Common myeloid progenitor, CD34-positive (primary cell): Measurements from ENCODE around the gene PLEKHA7.

ENCODE experiments used
- CTCF ChIA-PET: fragments of 350-600 bp; sonication (Branson Sonifier 250); formaldehyde crosslinking; loops from one replicate; lab custom pipeline; 2021; ENCODE audit warnings: antibody characterized with exemption; lab: Charles Lee
- POLR2A ChIA-PET: fragments of 350-600 bp; sonication (Branson Sonifier 250); formaldehyde crosslinking; loops from one replicate; lab custom pipeline; 2021; ENCODE audit warnings: antibody characterized with exemption; lab: Charles Lee
- DNase-seq, 3 donors: peaks; one replicate each; pipeline versions ENCODE4 v3.0.0 to v3.0.0-alpha.2; 2013
- H3K27ac ChIP-seq, 2 experiments: 1 replicate in 1 of 2; 2 replicates in 1 of 2; pipeline ENCODE4 v1.7.0; 2013; ENCODE audit warnings: inconsistent platforms in 2 of 2, low read length in 2 of 2, mild to moderate bottlenecking in 2 of 2, low read depth in 1 of 2, moderate library complexity in 1 of 2; ENCODE audit not compliant: severe bottlenecking in 2 of 2, insufficient read depth in 1 of 2, poor library complexity in 1 of 2
- H3K27me3 ChIP-seq, 5 experiments: replicated peaks in 2 of 5; 1 replicate in 3 of 5; 2 replicates in 2 of 5; pipeline versions ENCODE4 v1.6.1 to v1.7.0; 2013; ENCODE audit warnings: low read length in 4 of 5, mild to moderate bottlenecking in 2 of 5, moderate library complexity in 2 of 5, inconsistent platforms in 1 of 5; ENCODE audit not compliant: insufficient read depth in 5 of 5, control insufficient read depth in 4 of 5
- H3K36me3 ChIP-seq, 4 experiments: 1 replicate in 2 of 4; 2 replicates in 2 of 4; pipeline versions ENCODE4 v1.6.1 to v1.7.0; 2013; ENCODE audit warnings: low read length in 3 of 4, control low read depth in 1 of 4, mild to moderate bottlenecking in 1 of 4; ENCODE audit not compliant: control insufficient read depth in 4 of 4, insufficient read depth in 4 of 4
- H3K4me1 ChIP-seq, 4 experiments: 1 replicate in 3 of 4; 2 replicates in 1 of 4; pipeline versions ENCODE4 v1.6.1 to v1.7.1; 2013; ENCODE audit warnings: low read length in 3 of 4, mild to moderate bottlenecking in 3 of 4, control low read depth in 1 of 4, inconsistent platforms in 1 of 4, moderate library complexity in 1 of 4; ENCODE audit not compliant: control insufficient read depth in 4 of 4, insufficient read depth in 4 of 4; ENCODE audit errors: control extremely low read depth in 1 of 4
- H3K4me3 ChIP-seq, 7 experiments: 1 replicate in 4 of 7; 2 replicates in 3 of 7; pipeline versions ENCODE4 v1.5.1 to v1.7.0; 2013; ENCODE audit warnings: mild to moderate bottlenecking in 7 of 7, low read length in 6 of 7, moderate library complexity in 6 of 7, inconsistent platforms in 2 of 7, low read depth in 2 of 7, control low read depth in 1 of 7; ENCODE audit not compliant: insufficient read depth in 4 of 7, control insufficient read depth in 1 of 7; ENCODE audit errors: extremely low read depth in 1 of 7
- H3K9me3 ChIP-seq, 5 experiments: 1 replicate in 4 of 5; 2 replicates in 1 of 5; pipeline versions ENCODE4 v1.6.1 to v1.7.1; 2013; ENCODE audit warnings: low read length in 4 of 5, mild to moderate bottlenecking in 2 of 5, inconsistent platforms in 1 of 5, low read depth in 1 of 5, moderate library complexity in 1 of 5; ENCODE audit not compliant: control insufficient read depth in 4 of 5, insufficient read depth in 2 of 5; ENCODE audit errors: control extremely low read depth in 1 of 5
- WGBS: methylation state at CpG from one replicate; pipeline ENCODE4 v1.1.5; 2013; ENCODE audit not compliant: insufficient coverage; 5-methylcytosine and 5-hydroxymethylcytosine counted together

PLEKHA7 gene

DNA sequence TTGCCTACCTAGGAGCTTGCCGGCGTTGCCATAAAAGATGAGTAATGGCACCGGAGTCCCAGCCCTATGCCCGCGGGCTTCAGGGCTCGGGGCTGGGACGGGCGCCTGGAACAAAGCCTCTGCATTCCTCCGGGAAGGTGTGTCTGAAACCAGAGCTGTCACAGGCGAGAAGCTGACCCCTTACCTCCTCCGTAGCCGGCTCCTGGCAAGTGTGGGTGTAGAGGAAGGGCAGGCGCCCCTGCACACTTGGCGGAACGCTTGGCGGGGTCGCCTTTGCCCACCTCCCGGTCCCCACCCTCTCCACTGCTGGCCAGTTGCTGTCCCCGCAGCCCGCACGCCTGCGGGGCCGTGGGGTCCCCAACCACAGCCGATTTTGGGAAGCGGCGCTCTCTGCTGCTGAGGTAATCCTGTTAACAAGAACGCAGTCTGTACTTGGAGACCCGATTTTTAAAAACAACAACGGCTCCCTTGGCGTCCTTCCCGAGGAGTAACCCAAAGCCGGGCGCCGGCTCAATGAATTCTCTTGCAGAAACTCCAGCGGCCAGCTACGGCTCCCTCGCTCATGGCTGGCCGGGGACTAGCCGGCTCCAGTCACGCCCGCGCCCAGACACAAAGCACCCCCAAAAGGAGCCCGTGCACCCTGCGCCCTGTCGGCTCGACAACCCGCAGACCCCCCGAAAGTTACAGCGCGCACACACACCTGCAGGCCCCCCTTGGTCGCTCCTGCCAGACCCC lies 89.2 kb downstream of the PLEKHA7 start:
- ChIA-PET POLR2A (no interaction called here), CTCF (interaction anchor here (1.4 kb wide), 1 partner anchor 136 kb away, joined by 4 read pairs; no protein-coding TSS in a partner anchor)
- peaks cover 0 to 17% (median 14%) of the 10 kb centered on the region in 4 experiments for H3K4me1 ChIP-seq
- WGBS: 4% methylated on average over 46 of the region's 51 CpGs
- H3K36me3 ChIP-seq: no peaks in the 10 kb centered on the region
- peak overlapping the region; percentile 25 to 74 (median 45) for H3K4me3 ChIP-seq
- no peak overlapping the region for H3K27ac ChIP-seq
- H3K27me3 ChIP-seq: peaks cover 2 to 53% (median 37%) of the 10 kb centered on the region in 5 experiments
- no peaks in the 10 kb centered on the region for H3K9me3 ChIP-seq
- peak in 2 of 3 donors; percentile 31 to 41 for DNase-seq

DNA sequence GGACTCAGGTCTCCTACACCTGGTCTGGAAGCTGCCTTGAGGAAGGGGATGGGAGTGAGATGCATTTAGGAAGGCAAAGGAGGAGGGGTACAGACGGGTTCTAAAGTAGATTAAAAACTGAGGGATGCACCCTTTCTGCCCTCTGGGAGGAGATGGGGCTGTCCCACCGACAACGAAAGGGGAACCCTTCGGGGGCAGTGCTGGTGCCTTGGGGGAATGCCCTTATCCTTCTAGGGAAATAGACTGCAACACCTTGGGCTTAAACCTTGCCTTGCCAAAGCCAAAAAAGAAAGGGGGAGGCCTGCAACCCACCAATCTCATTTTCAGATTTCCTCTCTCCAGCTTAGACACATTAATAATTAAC lies 89.8 kb downstream of the PLEKHA7 start:
- CTCF ChIA-PET: interaction anchor here (1.4 kb wide), 1 partner anchor 136 kb away, joined by 4 read pairs; no protein-coding TSS in a partner anchor
- Histone ChIP-seq H3K27ac (no peak overlapping the region), H3K27me3 (peaks cover 2 to 53% (median 37%) of the 10 kb centered on the region in 5 experiments), H3K9me3 (no peaks in the 10 kb centered on the region), H3K36me3 (no peaks in the 10 kb centered on the region), H3K4me3 (peak overlapping the region in 1 of 7 experiments; percentile 74), H3K4me1 (peaks cover 0 to 17% (median 14%) of the 10 kb centered on the region in 4 experiments)
- POLR2A ChIA-PET: no interaction called here
- DNase-seq: no peak
- WGBS: 70% methylated on average over 4 of the region's 4 CpGs

DNA sequence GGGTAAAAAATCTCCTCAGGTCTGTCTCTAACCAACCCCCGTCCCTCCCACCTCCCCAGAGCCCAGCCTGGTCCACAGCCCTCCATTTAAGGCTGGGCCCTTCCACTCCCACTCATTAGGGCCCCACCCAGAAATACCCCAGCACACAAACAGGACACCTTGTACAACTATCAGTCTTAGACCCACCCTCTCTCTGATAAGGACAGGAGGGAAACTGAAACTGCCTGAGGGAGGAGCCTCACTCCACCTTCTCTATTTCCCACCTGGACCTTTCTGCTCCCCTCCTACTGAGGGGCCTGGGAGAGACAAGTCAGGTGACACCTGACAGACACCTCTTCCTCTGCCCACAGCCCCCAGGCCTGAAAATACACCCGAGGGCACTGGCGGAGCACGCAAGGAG lies 90.2 kb downstream of the PLEKHA7 start:
- H3K27ac ChIP-seq: no peak overlapping the region
- CTCF ChIA-PET: no interaction called here

DNA sequence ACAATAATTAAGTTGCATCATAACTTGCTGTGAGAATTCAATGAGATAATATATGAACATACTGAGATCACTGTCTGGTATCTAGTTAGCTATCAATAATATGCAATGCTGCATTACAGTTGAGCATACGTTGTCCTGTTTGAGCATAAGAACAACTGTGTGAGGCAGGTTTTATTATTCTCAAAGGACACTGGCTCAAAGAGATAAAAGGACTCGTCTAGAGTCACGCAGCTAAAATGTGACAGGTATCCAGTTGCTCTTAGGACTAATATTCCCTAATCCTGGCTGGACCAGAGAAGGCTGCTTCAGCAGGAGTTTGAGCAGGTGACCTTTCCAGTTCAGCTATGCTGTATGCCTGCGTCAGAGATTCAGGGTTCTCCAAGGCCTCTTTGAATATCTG lies 92.5 kb downstream of the PLEKHA7 start:
- H3K36me3 ChIP-seq: no peaks in the 10 kb centered on the region
- WGBS: 97% methylated on average over 3 of the region's 4 CpGs
- no peak overlapping the region for H3K27ac ChIP-seq
- POLR2A ChIA-PET: interaction anchor here (0.6 kb wide), 1 partner anchor 26 kb away, joined by 5 read pairs; no protein-coding TSS in a partner anchor
- CTCF ChIA-PET: interaction anchor here (1.1 to 2.1 kb wide), 4 partner anchors 9 to 20 kb away, joined by 3 to 6 read pairs (median 4); no protein-coding TSS in a partner anchor
- H3K4me3 ChIP-seq: no peak overlapping the region
- H3K27me3 ChIP-seq: peaks cover 0 to 42% (median 26%) of the 10 kb centered on the region in 5 experiments
- peaks cover 0 to 19% (median 17%) of the 10 kb centered on the region in 4 experiments for H3K4me1 ChIP-seq
- no peak for DNase-seq
- no peaks in the 10 kb centered on the region for H3K9me3 ChIP-seq

More for the DNA sequence above, 90.2 kb downstream of the PLEKHA7 start:
- Histone ChIP-seq H3K27me3 (peaks cover 2 to 53% (median 35%) of the 10 kb centered on the region in 5 experiments), H3K4me1 (peaks cover 0 to 17% (median 14%) of the 10 kb centered on the region in 4 experiments), H3K4me3 (no peak overlapping the region), H3K36me3 (no peaks in the 10 kb centered on the region), H3K9me3 (no peaks in the 10 kb centered on the region)
- no peak for DNase-seq
- 88% methylated on average over 4 of the region's 4 CpGs for WGBS
- POLR2A ChIA-PET: no interaction called here

DNA sequence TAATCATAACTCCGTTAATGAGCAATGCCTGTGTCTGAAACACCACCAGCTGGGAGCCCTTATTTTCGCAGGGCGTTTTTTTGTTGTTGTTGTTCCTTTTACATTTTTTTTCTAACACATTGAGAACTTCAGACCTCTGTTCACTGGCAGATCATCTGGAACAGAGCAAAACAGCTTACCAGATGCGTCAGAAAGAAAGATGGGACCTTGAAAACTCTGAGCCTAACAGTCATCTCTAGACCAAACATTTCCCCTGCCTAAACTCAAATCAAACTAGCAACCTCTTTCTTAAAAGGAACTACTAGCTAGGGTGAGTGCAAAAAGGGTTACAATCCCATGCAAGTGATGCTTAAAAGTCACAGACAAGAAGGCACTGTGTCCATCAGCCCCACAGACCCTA lies 93.2 kb downstream of the PLEKHA7 start:
- ChIA-PET POLR2A (interaction anchor here (0.6 kb wide), 1 partner anchor 27 kb away, joined by 5 read pairs; no protein-coding TSS in a partner anchor), CTCF (interaction anchor here (1.1 to 2.1 kb wide), 2 partner anchors 14 to 16 kb away, joined by 4 to 6 read pairs; no protein-coding TSS in a partner anchor)
- WGBS: 97% methylated on average over 4 of the region's 4 CpGs

DNA sequence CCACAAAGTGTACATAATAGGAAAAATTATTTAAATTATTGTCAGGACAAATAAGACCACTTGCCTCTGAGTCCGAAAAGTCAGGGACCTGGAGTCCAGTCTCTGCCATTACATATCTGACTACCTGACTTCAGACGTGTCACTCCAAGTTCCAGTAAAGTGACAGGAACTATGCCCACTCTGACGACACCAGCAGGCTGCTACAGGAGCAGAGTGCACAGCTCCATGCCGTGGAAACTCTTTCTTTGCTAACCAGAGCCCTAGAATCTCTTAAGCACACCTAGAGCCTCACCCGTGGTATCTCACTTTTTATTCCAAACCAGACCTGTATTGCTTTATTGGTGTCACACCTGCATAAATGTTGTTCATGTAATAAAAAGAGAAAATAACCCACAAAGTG lies 93.7 kb downstream of the PLEKHA7 start:
- Histone ChIP-seq H3K36me3 (no peaks in the 10 kb centered on the region), H3K4me1 (peaks cover 0 to 15% (median 10%) of the 10 kb centered on the region in 4 experiments), H3K4me3 (no peak overlapping the region), H3K27ac (no peak overlapping the region), H3K27me3 (peaks cover 0 to 31% (median 17%) of the 10 kb centered on the region in 5 experiments), H3K9me3 (no peaks in the 10 kb centered on the region)
- POLR2A ChIA-PET: no interaction called here
- DNase-seq: no peak
- CTCF ChIA-PET: interaction anchor here (2.1 kb wide), 1 partner anchor 16 kb away, joined by 6 read pairs; no protein-coding TSS in a partner anchor
- 93% methylated on average over 4 of the region's 5 CpGs for WGBS

More for the DNA sequence above, 93.2 kb downstream of the PLEKHA7 start:
- Histone ChIP-seq H3K4me1 (peaks cover 0 to 19% (median 15%) of the 10 kb centered on the region in 4 experiments), H3K4me3 (no peak overlapping the region), H3K27me3 (peaks cover 0 to 36% (median 20%) of the 10 kb centered on the region in 5 experiments), H3K9me3 (no peaks in the 10 kb centered on the region), H3K27ac (no peak overlapping the region), H3K36me3 (no peaks in the 10 kb centered on the region)
- DNase-seq: no peak
